ENCODE measurements around the gene GAS2L3.
A peak's percentile ranks its signal among the peaks of the same experiment; 100 is the strongest.

Gene GAS2L3

DNA sequence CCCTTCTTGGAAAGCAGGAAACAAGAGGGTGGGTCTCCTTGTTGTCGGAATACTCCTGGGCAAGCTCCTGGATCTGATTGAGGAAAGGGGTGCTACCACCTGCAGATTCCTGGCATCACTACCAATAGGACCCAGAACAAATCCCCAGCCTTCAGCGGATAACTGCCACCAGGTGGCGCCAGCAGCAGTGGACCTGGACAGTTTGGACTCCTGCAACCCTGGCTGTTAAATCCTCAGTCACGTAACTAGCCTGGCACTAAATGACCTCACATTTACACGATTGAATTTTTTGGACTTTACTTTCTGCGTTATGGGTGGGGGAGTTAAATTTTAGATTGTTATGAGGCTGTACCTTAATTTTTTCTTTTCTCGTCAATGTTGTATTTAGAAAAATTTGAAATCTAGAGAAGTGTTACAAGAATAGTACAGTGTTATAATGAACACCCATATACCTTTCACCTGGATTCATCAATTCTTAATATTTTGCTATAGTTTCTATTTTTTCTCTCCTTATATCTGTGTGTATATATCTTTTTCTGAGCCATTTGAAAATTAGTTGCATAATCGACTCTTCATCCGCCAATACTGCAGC lies 95.6 kb downstream of the GAS2L3 start:
- peak; percentile 67 to 72 for DNase-seq

DNA sequence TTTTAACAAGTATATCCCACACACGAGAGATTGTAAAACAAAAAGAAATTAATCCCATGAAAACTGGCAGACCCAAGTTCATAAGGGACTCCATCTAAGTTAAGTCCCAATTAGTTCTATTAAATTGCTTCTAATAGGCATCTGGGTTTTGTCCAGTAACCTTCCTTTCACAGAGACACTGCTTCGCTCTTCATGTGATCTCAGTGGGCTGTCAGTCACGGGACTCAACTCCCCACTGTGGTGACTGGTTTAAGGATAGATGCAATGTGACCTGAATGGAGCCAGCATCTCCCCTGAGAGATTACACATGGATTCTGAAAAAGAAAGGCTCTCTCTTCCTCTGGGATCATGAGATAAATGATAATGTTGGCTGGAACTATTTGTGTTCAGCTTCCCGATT lies 96.4 kb downstream of the GAS2L3 start:
- no peak for DNase-seq

DNA sequence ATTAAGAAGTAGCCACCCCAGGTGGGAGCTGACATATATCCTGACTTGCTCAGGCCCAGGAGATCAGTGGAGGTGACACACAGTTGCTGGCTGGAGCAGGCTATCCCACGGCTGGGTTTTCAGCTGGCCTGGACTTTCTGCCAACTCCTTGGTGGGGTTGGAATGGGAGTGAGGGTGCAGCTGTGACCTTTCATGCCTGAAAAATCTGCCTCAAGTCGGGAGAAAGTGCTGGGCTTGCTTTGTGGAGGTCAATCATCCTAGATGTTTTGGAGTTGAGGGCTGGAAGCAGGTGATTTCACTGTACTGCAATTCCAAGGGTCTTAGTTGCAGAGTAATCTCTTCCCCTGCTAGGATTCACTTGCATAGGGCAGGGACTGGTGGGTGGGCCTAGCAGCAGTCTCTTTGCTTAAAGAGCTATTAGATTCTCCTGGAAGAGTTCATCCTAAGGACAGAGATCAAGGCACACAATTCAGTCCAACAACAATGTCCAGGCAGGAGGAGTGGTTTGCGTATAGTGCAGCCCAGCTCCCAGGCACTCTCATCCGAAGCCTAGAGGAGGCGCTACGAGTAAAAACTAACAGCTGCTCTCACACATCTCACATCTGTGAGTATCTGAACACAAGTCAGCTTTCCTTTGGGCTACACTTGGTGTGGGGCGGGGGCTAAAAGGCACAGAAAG lies 98.1 kb downstream of the GAS2L3 start:
- DNase-seq: peak in 1 of 2 experiments; percentile 17

DNA sequence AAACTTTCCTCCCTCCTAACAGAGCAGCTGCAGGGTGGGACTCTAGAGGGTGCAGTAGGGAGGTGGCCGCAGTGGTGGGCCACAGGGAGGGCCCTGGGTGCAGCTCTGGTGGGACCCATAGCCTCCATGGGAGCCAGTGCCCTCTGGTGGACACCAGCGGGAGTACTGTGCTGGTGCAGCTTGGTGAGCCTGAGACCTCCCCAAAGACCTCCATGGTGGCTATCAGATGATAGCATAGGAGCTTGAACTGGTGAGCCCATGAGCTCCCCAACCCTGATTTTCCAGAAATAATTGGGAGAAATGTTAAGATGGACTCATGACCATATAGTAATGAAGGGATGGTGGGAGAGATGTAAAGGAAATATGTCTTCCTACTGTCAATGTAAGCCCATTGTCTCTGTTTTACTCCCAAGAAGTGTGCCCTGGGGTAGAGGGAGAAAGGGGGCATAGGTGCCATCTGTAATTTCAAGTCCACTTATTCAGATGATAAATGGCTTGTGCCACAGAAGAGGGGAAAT lies 98.7 kb downstream of the GAS2L3 start:
- DNase-seq: peak; percentile 60 to 62

DNA sequence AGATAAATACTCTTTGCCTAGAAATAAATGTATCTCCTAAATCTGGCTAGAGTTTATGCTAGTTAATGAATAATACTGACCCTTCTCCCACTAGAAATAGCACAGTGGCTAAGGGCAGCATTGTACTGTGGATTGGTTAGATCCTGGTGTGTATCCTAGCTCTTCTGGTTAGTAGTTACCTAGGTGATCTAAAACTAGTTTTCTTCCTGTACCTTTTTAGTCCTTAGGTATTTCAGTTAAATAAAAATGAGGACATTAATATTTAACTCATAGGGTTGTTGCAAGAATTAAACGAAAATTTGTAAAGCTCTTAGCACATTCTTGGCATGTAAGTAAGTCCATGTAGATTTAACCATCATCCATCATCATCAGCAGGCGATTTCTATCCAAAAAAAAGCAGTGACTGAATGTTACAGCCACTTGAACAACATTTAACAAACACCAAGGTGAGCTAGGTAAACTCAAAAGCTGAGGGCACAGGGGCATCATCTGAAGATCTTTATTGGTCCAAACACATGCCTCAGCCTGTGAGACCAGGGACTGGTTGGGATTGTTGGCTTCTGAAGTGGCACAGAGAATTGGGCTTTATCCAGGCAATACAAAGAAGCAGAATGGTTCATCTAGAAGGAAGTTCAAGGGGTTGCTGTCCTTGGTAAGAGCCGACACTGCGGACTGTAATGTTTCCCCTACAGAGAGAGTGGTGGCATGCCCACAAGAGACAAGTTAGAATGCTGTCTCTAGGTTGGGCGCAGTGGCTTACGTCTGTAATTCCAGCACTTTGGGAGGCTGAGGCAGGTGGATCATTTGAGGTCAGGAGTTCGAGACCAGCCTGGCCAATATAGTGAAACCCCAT lies 100.8 kb downstream of the GAS2L3 start:
- no peak for DNase-seq

Measured in activated T-cell treated with anti-CD3 and anti-CD28 coated beads, Interleukin-2, amount 50 U/mL, for 48 hours (primary cell).